ENCODE data around the gene UNC45B. TPM values are rescaled to one million over a fixed set of nuclear protein-coding genes. Genes with fewer than 3 reads are reported as not detected.

The UNC45B gene
- total and polyA plus RNA-seq, 2 of the 8 experiments (the other 6 are each of a cell fraction or from before 2014, with no cell fraction given), result 0.06 to 0.15 TPM

DNA sequence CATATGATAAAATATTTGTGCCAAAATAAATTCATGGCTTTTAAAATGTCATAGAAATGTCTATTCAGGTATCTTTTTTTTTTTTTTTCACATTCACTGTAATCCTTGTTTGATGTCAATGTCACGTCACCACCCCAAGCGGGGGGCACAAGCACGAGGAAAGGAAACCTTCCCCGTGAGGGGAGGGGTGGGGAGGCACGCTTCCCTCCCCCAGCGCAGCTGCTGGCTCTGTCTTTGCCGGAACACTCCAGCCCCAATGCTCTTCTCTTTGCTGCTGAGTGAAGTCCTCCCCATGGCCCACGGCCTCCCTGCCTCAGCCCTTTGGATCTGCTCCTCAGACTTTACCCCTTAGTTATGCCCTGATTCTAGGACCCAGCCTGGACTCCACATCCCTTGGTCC lies 45.1 kb downstream of the UNC45B start:
- Histone ChIP-seq H3K4me2 (ENCODE audit: insufficient read depth in 1 of 2, low read depth in 2 of 2, low read length in 2 of 2) (no peak overlapping the region), H3K9ac (replicated peaks in 1 of 4; ENCODE audit: extremely low read depth in 1 of 4, low read depth in 3 of 4, low read length in 3 of 4) (no peak overlapping the region), H3K56ac (replicated peaks; ENCODE audit: insufficient read length, low read depth, low read length) (no peak overlapping the region), H4K5ac (ENCODE audit: insufficient read length, low read depth, low read length) (no peak overlapping the region), H3K27ac (ENCODE audit: low read depth, low read length) (no peak overlapping the region), H4K91ac (replicated peaks; ENCODE audit: insufficient read length, low read length) (no peak overlapping the region), H3K79me1 (ENCODE audit: low read depth, low read length) (no peaks in the 10 kb centered on the region), H2BK12ac (ENCODE audit: low read depth, low read length) (no peak overlapping the region), H3K27me3 (replicated peaks in 1 of 4; ENCODE audit: control insufficient read depth in 3 of 4, extremely low read depth in 1 of 4, insufficient read depth in 3 of 4, low read length in 3 of 4) (no peaks in the 10 kb centered on the region), H3K14ac (ENCODE audit: insufficient read length) (no peak overlapping the region), H2BK20ac (ENCODE audit: low read length) (no peak overlapping the region), H2BK15ac (ENCODE audit: low read length) (no peak overlapping the region), H3K4me1 (replicated peaks in 1 of 4; ENCODE audit: control insufficient read depth in 3 of 4, insufficient read depth in 4 of 4, low read length in 3 of 4) (no peaks in the 10 kb centered on the region), H3K36me3 (ENCODE audit: control insufficient read depth in 2 of 4, insufficient read depth in 4 of 4, low read length in 3 of 4) (no peaks in the 10 kb centered on the region), H3K23me2 (ENCODE audit: low read depth, low read length) (no peaks in the 10 kb centered on the region), H3K4ac (replicated peaks; ENCODE audit: insufficient read length, low read depth, low read length) (no peak overlapping the region), H2BK120ac (replicated peaks; ENCODE audit: low read depth, low read length) (no peak overlapping the region), H2AFZ (ENCODE audit: low read length) (no peak overlapping the region), H2AK5ac (ENCODE audit: low read depth, low read length) (no peak overlapping the region), H3K9me3 (ENCODE audit: insufficient read depth in 2 of 2, low read depth in 1 of 2, low read length in 1 of 2) (peaks cover 2 to 16% of the 10 kb centered on the region in 2 experiments; a peak in 1 of 4 replicates), H3K4me3 (ENCODE audit: extremely low read depth in 1 of 4, insufficient read depth in 2 of 4, low read depth in 3 of 4, low read length in 4 of 4) (no peak overlapping the region), H4K8ac (ENCODE audit: extremely low read depth, insufficient read depth, low read length) (no peak overlapping the region), H3K23ac (ENCODE audit: insufficient read length) (no peak overlapping the region), H3K79me2 (ENCODE audit: control insufficient read depth in 1 of 2, insufficient read depth in 2 of 2, low read length in 2 of 2) (no peaks in the 10 kb centered on the region), H3K18ac (ENCODE audit: extremely low read depth, low read length) (no peak overlapping the region), H2BK5ac (ENCODE audit: low read depth, low read length) (no peak overlapping the region), H4K20me1 (replicated peaks in 1 of 2; ENCODE audit: control insufficient read depth in 1 of 2, insufficient read depth in 2 of 2, low read length in 2 of 2) (no peaks in the 10 kb centered on the region)
- FAIRE-seq (no peak), DNase-seq (ENCODE audit: low read depth in 1 of 2, low spot score in 2 of 2) (no peak)
- POLR2A ChIA-PET (ENCODE audit: partially characterized antibody), result no interaction called here
- WGBS, 2 experiments (ENCODE audit: extremely low coverage in 1 of 2, insufficient coverage in 1 of 2, insufficient read length in 1 of 2, insufficient replicate concordance in 2 of 2, low coverage in 1 of 2, low lambda C conversion rate in 2 of 2, missing lambda C conversion rate in 1 of 2), result 78% methylated on average over 4 of the region's 8 CpGs; no CpG with 5 or more reads in 1 of the 2 experiments
- CTCF ChIA-PET (ENCODE audit: partially characterized antibody), result no interaction called here
- TF ChIP-seq, protein P1, sequence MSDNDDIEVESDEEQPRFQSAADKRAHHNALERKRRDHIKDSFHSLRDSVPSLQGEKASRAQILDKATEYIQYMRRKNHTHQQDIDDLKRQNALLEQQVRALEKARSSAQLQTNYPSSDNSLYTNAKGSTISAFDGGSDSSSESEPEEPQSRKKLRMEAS (IDR thresholded peaks at IDR 0.05), result no peak
- TF ChIP-seq, protein P2, sequence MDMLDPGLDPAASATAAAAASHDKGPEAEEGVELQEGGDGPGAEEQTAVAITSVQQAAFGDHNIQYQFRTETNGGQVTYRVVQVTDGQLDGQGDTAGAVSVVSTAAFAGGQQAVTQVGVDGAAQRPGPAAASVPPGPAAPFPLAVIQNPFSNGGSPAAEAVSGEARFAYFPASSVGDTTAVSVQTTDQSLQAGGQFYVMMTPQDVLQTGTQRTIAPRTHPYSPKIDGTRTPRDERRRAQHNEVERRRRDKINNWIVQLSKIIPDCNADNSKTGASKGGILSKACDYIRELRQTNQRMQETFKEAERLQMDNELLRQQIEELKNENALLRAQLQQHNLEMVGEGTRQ (IDR thresholded peaks at IDR 0.05; ENCODE audit: low read length), result no peak
- TF ChIP-seq, protein P3, sequence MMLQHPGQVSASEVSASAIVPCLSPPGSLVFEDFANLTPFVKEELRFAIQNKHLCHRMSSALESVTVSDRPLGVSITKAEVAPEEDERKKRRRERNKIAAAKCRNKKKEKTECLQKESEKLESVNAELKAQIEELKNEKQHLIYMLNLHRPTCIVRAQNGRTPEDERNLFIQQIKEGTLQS (IDR thresholded peaks at IDR 0.05; ENCODE audit: insufficient read depth, low read depth, low read length), result no peak
- TF ChIP-seq CEBPB (IDR thresholded peaks at IDR 0.05; ENCODE audit: low read depth, low read length) (no peak), CTBP2 (IDR thresholded peaks at IDR 0.05; ENCODE audit: borderline replicate concordance, insufficient read depth, insufficient read length, low read length) (no peak), SIN3A (conservative IDR thresholded peaks at IDR 0.05 in 1 of 2, IDR thresholded peaks at IDR 0.05 in 1 of 2; ENCODE audit: low read depth in 1 of 2, low read length in 2 of 2) (no peak), YY1 (IDR thresholded peaks at IDR 0.05; ENCODE audit: low read depth, low read length) (no peak), HDAC6 (IDR thresholded peaks at IDR 0.05; ENCODE audit: low read depth, low read length) (no peak), SIX5 (IDR thresholded peaks at IDR 0.05; ENCODE audit: low read depth, low read length) (no peak), POLR2A (IDR thresholded peaks at IDR 0.05; ENCODE audit: control extremely low read depth in 1 of 2, low read depth in 2 of 2, low read length in 2 of 2) (no peak), KDM5A (IDR thresholded peaks at IDR 0.05; ENCODE audit: low read length) (no peak), ZNF274 (IDR thresholded peaks at IDR 0.05; ENCODE audit: borderline replicate concordance, extremely low read depth, low read length) (no peak), POLR2AphosphoS5 (IDR thresholded peaks at IDR 0.05; ENCODE audit: low read depth, low read length) (no peak)
